HG03439 (cell line): Measurements from ENCODE around the gene ICAM3.
A peak's percentile ranks its signal among the peaks of the same experiment; 100 is the strongest.

Source experiments
- ATAC-seq: cut with Tn5 transposase; IDR thresholded peaks from one replicate; pipeline ENCODE4 v1.9.1; 2021; ENCODE audit warnings: mild to moderate bottlenecking, moderate library complexity; ENCODE audit not compliant: unreplicated experiment

Gene ICAM3

DNA sequence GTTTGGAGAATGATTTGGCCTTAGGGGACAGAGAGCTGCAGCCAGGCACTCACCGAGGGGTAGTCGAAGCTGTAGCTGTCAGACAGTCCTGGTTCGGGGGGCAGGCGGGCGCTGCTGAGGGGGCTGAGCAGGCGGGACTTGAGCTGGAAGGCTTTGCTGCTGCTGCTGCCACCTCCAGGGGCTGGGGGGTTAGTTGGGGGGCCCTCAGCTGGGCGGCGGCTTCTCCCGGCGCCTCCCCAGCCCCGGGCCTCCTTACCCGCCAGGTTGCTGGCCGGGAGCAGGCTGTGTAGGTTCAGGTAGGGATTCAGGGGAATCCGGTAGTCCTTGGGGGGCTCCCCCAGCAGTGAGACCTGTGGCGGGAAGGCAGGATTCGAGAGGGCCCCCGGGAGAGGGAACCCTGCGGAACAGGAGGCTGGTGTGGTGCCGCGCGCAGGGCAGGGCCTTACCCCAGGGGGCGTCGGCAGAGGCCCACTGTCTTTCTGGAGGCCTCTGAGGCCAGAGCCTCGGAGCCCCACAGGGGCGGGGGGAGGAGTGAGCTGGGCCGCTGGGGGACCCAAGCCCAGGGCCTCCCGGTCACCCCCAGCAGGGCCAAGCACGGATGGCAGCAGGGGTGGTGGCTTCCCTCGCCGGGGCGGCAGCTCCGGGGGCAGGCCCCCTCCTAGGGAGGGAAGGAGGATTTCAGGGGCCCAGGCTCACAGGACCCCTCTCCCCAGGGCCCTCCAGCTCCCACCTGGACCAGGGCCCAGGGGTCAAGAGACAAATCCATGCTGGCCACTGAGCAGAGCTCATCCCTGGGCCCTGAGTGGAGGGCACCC is 18.6 kb downstream of the ICAM3 start:
- no peak for ATAC-seq

DNA sequence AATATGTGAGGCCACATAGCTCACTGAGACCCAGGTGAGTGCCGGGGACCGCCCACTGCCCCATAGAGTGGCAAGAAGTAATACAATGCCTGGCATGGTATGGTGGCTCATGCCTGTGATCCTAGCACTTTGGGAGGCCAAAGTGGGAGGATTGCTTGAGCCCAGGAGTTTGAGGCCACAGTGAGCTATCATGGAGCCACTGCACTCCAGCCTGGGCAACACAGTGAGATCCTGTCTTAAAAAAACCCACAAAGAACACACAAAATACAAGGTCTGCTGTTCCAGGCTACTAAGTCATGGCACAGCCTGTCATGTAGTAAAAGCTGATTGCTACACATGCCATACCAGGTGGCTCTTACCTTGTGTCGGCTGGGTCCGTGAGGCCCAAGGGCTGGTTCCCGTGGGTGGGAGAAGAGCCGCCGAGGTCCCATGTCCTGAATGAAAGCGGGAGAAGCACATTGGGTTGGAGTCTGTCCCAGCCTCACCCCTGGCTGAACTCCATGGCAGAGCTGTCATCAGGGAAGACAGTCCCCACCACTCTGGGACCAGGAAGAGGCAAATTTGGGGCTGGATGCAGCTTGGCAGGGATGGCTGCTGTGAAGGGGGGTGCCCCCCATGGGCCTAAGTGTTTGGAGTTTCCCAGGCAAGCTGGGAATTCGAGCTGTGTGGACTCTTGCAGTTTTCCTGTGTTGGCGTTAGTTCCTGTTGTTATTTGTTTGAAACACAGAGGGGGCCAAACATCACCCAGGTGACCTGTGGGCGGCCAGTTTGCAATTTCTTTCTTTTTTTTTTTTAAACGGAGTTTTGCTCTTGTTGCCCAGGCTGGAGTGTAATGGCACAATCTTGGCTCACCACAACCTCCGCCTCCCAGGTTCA is 20.4 kb downstream of the ICAM3 start:
- no peak for ATAC-seq

DNA sequence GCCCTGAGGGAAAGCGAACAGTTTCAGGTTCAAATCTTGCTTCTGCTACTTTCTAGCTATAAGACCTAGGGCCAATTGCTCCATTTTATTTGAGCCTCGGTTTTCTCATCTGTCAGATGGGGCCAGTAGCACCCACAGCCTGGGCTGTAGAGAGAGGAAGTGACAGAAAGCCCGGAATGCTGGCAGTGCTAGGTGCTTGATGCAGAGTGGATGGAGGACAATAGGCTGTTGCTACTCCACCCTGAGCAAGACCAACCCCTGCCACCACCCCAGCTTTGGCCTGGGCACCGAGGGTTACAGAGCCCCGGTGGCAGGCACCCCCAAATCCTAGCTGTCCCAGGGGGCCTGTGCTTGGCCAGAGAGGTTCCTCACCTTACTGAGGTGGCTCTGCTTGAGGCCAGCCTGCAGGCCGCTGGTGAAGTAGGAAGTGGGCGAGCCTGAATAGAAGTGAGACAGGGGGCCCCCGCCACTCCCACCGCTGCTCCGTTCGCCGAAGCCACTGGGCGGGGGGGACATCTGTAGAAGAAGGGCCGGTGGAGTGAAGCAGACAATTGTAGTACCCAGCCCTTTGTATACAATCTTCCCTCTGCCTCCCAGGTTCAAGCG is 21.5 kb downstream of the ICAM3 start:
- ATAC-seq = no peak

DNA sequence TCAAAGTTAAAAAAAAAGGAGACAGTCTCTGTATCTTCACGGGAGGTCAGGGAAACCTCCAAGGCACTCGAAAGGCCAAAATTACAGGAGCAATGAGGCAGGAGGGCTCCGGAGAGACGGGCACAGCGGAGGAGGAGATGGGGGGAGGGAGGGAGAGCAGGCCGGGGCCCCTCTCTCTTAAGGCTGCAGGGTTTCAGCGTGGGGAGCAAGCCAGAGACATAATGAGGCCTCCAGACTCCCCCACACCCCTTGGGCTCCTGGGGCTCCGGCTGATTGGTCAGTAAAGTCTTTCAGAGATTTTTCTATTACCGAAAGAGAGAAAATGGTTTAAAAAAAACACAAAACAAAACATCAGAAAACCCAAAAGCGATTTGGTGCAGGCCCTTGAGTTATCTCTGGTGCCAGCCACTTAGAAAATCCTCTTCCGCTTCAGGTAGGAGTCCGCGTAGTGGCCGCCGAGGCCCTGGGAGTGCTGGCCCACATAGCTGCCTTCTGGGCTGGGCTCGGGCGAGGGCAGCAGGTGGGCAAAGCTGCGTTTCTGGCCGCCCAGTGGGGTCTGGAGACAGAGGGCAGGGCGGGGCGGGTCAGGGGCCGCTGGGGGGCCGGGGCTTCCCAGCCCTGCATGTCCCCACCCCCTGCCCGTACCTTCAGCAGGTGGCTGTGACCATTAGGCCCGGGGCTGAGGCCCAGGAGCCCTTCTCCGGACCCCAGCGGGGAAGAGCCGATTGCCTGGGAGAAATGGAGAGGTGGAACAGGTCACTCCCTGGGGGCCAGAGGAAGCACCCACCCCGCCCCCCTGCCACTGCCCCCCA is 22.2 kb downstream of the ICAM3 start:
- no peak for ATAC-seq

DNA sequence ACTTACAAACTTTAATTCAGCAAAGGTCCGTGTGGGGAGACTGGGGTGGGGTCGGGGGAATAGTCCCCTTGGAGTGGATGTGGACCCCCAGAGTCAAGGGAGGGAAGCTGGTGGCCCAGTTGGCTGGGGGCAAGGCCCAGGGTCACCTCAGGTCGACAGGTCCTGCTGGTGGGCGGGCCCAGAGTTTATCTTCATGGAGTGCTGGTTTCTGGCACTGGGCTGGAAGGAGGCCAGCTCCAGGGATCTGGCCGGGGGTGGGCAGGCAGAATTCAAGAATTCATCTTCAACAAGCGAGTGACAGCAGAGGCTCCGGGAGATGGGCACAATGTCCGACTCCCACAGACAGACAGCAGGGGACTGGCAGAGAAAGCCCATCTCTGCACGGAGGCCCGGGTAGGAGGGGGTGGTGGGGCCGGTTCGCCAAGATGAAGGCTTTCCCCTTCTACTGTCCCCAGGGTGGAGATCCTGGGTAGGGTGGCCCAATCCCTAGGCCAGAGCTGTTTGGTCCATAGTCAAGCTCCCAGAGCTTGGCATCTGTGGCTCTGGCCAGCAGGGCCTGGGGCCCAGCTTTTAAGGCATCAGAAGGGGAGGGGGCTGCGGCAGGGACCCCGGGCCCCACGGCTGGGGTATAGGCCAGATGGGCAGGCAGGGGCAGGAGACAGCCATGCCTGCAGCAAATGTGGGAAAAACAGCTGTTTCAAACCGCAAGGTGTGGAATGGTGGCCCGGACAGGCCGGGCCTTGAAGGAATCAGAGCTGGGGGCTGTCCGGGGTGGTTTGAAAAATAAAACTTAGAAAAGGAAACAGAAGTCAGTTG is 23.0 kb downstream of the ICAM3 start:
- no peak for ATAC-seq

DNA sequence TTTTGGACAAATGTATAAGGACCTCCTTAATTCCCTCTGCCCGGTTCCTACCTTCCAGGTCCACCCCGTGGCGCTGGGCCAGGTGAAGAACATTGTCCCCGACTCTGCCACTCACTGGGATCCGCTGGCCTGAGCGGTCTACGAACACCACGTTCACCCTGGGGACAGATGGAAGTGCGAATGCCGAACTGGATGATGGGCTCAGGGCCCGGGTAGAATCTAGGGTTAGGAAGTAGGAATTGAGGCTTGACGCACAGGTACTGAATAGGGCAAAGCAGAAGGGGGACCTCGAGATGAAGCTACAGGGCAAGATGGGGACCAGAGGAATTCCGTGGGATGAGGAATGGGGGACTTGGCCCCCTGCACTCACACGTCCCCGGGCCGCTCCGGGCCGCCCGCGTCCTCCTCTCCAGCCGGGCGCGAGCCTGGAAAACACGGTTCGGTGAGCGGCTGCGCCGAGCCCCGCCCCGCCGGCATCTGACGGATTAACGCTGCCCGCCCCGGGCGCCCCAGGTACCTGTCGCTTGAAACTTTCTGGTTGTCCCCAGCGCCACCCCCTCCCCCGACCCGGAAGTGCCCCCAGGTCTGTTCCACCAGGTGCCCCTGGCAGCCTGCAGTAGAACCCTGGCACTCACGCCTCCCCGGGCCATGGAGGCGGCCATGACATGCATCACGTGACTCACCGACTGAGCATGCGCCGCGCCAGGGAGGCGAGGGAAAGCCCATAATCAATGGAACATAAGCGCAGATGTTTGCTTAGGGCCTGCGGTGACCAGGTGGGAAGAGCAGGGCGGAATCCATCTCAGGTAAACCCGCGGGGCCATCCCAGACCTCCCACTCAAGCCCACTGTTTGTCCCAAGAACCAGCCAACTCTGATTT is 23.8 kb downstream of the ICAM3 start, which contains the start of gene FDX2:
Gene FDX2, minus strand, starts transcription at position 681 of the 880 bp plus-strand sequence. Its CDS starts 19 bp downstream, at position 662.
- ATAC-seq = peak; percentile 59

DNA sequence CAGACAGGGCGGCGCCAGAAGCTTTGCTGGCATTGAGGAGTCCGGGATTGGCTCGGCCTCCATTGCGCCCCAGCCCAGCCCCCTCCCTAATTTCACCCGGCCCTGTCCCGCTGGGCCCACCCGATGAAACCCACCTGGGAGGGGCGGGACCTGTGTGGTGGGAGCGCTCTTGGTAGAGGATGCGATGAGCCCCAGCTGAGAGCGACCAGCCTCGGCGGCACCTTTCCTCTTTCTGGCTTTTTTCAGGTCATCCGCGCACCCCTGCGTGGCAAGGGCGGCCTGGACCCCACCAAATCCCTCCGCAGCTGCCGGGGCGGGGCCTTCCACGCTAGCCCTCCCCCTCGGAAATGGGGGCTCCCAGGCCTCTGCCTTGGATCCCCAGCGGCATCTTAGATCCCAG is 30.0 kb downstream of the ICAM3 start, which contains the start of gene ZGLP1:
Gene ZGLP1, minus strand, starts transcription at position 393 of the 400 bp plus-strand sequence.
- ATAC-seq = no peak

DNA sequence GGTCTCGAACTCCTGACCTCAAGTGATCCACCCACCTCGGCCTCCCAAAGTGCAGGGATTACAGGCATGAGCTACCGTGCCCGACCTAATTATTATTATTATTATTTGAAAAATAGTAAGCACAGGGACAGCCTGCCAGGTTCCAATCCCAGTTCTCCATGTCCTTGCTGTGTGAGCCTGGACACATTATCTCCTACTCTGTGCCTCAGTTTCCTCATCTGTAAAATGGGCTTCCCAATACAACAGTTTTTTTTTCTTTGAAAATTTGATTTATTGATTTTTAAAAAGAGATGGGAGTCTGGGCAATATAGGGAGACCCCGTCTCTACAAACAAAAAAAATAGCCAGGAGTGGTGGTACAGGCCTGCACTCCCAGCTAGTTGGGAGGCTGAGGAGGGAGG is 33.1 kb downstream of the ICAM3 start:
- no peak for ATAC-seq

DNA sequence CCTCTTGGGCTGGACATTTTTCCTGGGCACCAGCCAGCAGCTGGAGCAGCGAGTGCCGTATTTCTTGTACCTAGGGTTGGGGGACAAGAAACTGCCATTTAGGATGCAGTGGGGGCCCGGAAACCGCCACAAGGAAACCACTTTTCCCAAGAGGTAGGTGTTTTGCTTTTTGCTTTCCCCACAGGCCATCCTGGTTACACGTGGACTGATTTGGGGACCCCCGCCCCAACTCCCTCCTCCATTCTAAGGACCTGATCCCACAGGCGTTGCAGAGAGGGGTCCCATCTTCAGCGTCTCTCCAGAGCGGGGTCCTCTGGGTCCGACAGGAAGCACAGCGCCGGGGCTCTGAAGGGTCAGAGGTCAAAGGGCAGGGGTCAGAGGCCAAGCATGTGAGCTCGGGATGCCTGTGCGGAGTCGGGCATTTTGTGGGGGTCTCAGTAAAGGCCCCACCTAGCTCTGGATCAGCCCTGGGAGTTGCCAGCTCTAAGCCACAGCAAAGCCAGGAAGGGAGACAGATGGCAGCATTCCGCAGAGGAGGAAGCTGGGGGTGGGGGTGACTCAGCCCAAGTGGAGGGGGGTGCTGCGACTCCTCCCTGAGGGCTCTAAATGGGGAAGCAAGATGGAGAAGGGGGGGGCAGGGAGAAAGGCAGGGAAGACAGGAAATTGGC is 34.2 kb downstream of the ICAM3 start:
- no peak for ATAC-seq

DNA sequence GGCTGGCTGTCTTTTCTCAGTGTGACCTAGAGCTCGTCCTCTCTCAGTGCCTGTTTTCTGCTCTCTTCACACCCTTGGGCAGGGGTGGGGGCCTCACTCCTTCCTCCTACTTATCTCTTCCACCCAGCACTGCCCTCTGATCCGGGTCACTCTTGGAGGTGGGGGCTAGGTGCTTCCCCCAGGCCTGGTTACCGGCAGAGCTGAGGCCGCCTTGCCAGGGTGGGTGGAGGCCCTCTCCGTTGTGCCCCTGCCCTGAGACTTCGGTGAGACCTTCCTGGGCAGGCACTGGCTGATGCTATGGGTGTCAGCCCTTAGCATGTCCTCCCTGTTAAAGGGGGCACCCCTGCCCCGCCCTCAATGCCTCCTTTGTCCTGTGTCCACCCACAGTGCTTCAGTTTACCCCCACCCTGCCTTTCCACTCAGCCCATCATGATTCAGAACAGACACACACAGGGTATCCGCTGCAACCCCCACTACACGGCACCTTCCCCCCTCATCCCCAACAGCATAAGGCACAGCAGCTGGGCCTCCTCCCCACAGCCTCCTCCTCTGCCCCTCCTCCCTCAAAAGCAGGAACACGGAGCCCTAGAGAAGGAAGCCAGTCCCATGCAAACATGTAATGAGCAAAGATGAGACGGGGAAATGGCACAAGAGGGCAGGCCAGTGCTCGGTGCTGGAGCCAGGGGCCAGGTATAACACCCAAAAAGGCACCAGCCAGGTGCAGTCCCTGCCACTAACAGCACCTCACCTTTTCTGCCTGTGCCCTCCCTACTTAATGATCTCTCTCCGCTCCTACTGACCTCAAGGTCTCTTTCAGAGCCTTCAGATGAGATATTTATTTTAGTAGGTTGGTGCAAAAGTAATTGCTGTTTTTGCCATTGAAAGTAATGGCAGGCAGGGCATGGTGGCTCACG is 39.6 kb downstream of the ICAM3 start:
- ATAC-seq = no peak

DNA sequence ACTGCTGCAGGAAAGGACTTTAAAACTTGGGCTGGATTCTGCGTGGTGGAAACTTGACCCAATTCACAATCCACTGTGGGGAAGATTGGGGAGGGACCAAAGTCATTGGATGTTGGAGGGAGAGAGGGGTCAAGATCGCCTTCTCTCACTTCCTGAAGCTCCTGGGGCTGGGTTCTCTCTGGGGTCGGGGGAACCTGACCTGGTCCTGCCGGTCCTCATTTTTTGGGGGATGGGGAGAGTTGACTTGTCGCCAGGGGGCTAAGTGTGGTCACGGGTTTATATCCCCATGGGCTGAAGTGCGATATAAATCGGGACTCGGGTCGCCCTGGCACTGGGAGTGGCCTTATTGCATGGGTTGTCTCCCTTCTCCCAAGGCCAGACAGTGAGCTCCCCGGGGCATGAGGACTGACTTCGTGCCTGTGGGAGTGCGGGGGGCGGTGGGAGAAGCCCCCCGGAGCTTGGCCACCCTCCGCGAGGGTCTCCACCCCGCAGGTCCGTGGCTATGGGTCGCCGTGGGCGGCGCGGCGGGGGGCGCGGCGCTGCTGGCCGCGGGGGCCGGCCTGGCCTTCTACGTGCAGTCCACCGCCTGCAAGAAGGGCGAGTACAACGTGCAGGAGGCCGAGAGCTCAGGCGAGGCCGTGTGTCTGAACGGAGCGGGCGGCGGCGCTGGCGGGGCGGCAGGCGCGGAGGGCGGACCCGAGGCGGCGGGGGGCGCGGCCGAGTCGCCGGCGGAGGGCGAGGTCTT is 43.4 kb downstream of the ICAM3 start:
- no peak for ATAC-seq

DNA sequence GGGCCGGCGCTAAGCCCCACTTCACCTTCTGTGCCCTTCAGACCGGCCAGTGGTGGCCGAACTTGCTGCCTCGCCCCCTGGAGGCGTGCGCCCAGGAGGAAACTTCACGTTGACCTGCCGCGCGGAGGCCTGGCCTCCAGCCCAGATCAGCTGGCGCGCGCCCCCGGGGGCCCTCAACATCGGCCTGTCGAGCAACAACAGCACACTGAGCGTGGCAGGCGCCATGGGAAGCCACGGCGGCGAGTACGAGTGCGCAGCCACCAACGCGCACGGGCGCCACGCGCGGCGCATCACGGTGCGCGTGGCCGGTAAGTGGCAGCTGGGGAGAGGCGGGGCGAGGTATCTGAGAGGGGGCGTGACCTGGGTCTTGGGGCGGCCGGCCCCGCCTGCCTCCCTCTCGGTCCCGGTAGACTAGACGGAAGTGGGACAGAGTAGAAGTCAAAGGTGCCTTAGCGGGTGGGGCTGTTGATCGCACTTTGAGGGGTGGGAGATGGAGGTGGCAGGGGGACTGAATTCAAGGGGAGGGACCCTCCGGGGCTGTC is 44.0 kb downstream of the ICAM3 start:
- ATAC-seq = no peak

DNA sequence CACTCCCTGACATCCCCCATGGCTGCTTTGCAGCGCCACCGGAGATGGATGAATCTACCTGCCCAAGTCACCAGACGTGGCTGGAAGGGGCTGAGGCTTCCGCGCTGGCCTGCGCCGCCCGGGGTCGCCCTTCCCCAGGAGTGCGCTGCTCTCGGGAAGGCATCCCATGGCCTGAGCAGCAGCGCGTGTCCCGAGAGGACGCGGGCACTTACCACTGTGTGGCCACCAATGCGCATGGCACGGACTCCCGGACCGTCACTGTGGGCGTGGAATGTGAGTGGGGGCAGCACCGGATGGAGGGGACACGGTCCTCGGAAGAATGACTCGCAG is 45.1 kb downstream of the ICAM3 start:
- no peak for ATAC-seq

DNA sequence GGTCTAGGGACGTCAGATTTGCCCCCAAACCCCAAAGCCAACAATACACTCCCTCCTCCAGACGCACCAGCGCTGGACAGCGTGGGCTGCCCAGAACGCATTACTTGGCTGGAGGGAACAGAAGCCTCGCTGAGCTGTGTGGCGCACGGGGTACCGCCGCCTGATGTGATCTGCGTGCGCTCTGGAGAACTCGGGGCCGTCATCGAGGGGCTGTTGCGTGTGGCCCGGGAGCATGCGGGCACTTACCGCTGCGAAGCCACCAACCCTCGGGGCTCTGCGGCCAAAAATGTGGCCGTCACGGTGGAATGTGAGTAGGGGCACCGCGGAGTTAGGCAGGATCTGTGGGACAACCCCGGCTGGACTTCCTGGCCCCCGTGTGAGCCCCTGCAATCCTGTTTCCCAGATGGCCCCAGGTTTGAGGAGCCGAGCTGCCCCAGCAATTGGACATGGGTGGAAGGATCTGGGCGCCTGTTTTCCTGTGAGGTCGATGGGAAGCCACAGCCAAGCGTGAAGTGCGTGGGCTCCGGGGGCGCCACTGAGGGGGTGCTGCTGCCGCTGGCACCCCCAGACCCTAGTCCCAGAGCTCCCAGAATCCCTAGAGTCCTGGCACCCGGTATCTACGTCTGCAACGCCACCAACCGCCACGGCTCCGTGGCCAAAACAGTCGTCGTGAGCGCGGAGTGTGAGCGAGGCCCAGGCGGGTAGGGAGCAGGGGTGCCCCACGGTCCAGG is 45.6 kb downstream of the ICAM3 start:
- ATAC-seq = no peak

DNA sequence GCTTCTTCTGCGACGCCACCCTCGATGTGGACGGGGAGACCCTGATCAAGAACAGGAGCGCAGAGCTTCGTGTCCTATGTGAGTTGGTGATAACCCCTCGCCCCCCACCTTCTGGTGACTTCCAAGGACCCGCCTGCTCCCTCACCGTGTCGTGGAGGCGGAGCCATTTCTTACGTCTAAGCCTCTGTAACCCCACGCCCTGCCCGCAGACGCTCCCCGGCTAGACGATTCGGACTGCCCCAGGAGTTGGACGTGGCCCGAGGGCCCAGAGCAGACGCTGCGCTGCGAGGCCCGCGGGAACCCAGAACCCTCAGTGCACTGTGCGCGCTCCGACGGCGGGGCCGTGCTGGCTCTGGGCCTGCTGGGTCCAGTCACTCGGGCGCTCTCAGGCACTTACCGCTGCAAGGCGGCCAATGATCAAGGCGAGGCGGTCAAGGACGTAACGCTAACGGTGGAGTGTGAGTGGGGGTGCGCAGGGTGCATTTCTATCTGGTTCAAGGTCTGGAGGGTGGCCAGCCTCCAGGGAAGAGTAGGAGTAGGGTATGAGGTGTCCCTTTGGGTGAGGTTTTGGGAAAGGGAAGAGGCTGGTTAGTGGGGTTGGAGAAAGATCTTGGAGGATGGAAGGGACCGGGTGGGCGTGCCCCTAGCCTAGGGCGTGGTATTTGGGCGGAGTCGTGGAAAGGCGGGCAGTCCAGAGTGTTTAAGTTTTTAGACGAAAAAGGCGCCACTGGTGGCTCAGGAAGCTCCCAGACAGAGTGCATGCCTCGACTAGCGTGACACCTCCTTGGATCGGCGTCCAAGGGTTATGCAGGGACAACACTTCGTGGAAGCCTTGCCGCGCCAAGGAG is 46.4 kb downstream of the ICAM3 start:
- no peak for ATAC-seq
